Gastrocnemius medialis (tissue), 4 donors: ENCODE data around the gene PPP2R5C. TPM values are rescaled to one million over a fixed set of nuclear protein-coding genes. Genes with fewer than 3 reads are reported as not detected.

Source experiments
- ATAC-seq, 2 donors: fragments of 150-250 bp; one replicate each; pipeline ENCODE4 v1.9.1; 2016
- DNase-seq, 2 donors: peaks; one replicate each; pipeline ENCODE4 v3.0.0-alpha.2; 2019
- H3K27ac ChIP-seq, 4 donors: fragments of 200-600 bp; sonication (generic); 1 replicate in 1 of 4; 2 replicates in 3 of 4; pipeline ENCODE4 v1.5.1; 2016 to 2018; ENCODE audit warnings: mild to moderate bottlenecking in 2 of 4, moderate library complexity in 1 of 4
- H3K27me3 ChIP-seq, 3 donors: fragments of 200-600 bp; sonication (generic) in 2 of 3; 1 replicate in 1 of 3; 2 replicates in 2 of 3; pipeline versions ENCODE4 v1.5.1 to v1.6.0; 2016 to 2019; ENCODE audit warnings: mild to moderate bottlenecking in 1 of 3, moderate library complexity in 1 of 3
- H3K36me3 ChIP-seq, 2 donors: fragments of 200-600 bp; sonication (generic) in 1 of 2; one replicate each; pipeline ENCODE4 v1.5.1; 2017 to 2018
- H3K4me1 ChIP-seq, 2 donors: fragments of 200-600 bp; sonication (generic) in 1 of 2; one replicate each; pipeline ENCODE4 v1.5.1; 2016 to 2017; ENCODE audit warnings: mild to moderate bottlenecking in 2 of 2
- H3K4me3 ChIP-seq, 4 donors: fragments of 200-600 bp; sonication (generic) in 3 of 4; 1 replicate in 1 of 4; 2 replicates in 3 of 4; pipeline ENCODE4 v1.5.1; 2016 to 2019; ENCODE audit warnings: mild to moderate bottlenecking in 2 of 4
- H3K9me3 ChIP-seq, 3 donors: fragments of 200-600 bp; sonication (generic) in 2 of 3; 1 replicate in 1 of 3; 2 replicates in 2 of 3; pipeline ENCODE4 v1.5.1; 2016 to 2019
- CTCF ChIP-seq, 5 experiments: fragments of 450-650 bp in 3 of 5; fragments of 200-600 bp in 2 of 5; sonication (generic) in 2 of 5; IDR thresholded peaks in 4 of 5; conservative IDR thresholded peaks in 1 of 5; 1 replicate in 4 of 5; 2 replicates in 1 of 5; pipeline ENCODE4 v1.5.1; 2016 to 2019; ENCODE audit warnings: antibody characterized with exemption in 5 of 5, mild to moderate bottlenecking in 3 of 5, moderate library complexity in 3 of 5
- POLR2A ChIP-seq, 2 donors: fragments of 450-650 bp; IDR thresholded peaks; one replicate each; pipeline ENCODE4 v1.6.1; 2017; ENCODE audit warnings: antibody characterized with exemption in 2 of 2, mild to moderate bottlenecking in 2 of 2, moderate library complexity in 2 of 2
- in situ Hi-C, 4 donors: fragments of 200-750 bp; cut with MboI; loops; one replicate each; pipeline versions ENCODE4 v1.15.0 to v1.8.0; 2017; ENCODE audit warnings: low sequenced_read_pairs in 4 of 4
- intact Hi-C: fragments of 100-400 bp; cut with DNase I; formaldehyde crosslinking; loops from one replicate; pipeline ENCODE4 v1.15.1; 2023; ENCODE audit warnings: low total_unique reads
- total RNA-seq, 4 donors: library from RNA; depleted of rRNA; stranded (reverse); fragments of >200 nt; gene quantifications; one replicate each; pipeline versions ENCODE4 v1.1.0 to v1.2.3, GENCODE V29; 2016

The PPP2R5C gene
- total RNA-seq, 4 donors from 2014 or later = 35.4 to 65.9 (median 49.3) TPM

- H3K4me1 ChIP-seq = peaks cover 33 to 36% of the 10 kb centered on the region in 2 donors
- peaks cover 0 to 7% of the 10 kb centered on the region in 2 donors for H3K36me3 ChIP-seq
- intact Hi-C loops (no loop called here), in situ Hi-C loops (no loop called here)
- no peaks in the 10 kb centered on the region for H3K9me3 ChIP-seq
- DNase-seq (no peak), ATAC-seq (peak in 1 of 2 donors; percentile 46)
- no peak overlapping the region for H3K4me3 ChIP-seq
- no peak for TF ChIP-seq POLR2A (IDR thresholded peaks at IDR 0.05)
- H3K27ac ChIP-seq = peak overlapping the region; percentile 2 to 16 (median 9)
- H3K27me3 ChIP-seq = no peaks in the 10 kb centered on the region
Observed at GRCh38 chr14:101853455-101854018, 92.0 kb downstream of the PPP2R5C start.

GRCh38 chr14:101854366-101854765, 92.9 kb downstream of the PPP2R5C start:
- H3K4me1 ChIP-seq = peaks cover 33 to 36% of the 10 kb centered on the region in 2 donors
- H3K4me3 ChIP-seq = no peak overlapping the region
- TF ChIP-seq CTCF (IDR thresholded peaks at IDR 0.05 in 4 of 5, conservative IDR thresholded peaks at IDR 0.05 in 1 of 5) (no peak), POLR2A (IDR thresholded peaks at IDR 0.05) (no peak)
- intact Hi-C loops (no loop called here), in situ Hi-C loops (no loop called here)
- no peak for DNase-seq
- H3K27me3 ChIP-seq = no peaks in the 10 kb centered on the region
- H3K36me3 ChIP-seq = peaks cover 0 to 7% of the 10 kb centered on the region in 2 donors
- no peak for ATAC-seq
- peak overlapping the region in 1 of 4 donors; percentile 16 for H3K27ac ChIP-seq
- H3K9me3 ChIP-seq = no peaks in the 10 kb centered on the region

GRCh38 chr14:101855958-101856357, 94.4 kb downstream of the PPP2R5C start:
- TF ChIP-seq CTCF (IDR thresholded peaks at IDR 0.05 in 4 of 5, conservative IDR thresholded peaks at IDR 0.05 in 1 of 5) (no peak), POLR2A (IDR thresholded peaks at IDR 0.05) (no peak)
- in situ Hi-C loops = no loop called here
- no peak for DNase-seq
- H3K4me3 ChIP-seq = no peak overlapping the region
- H3K27ac ChIP-seq = peak overlapping the region in 1 of 4 donors; percentile 1
- no peaks in the 10 kb centered on the region for H3K27me3 ChIP-seq
- no peaks in the 10 kb centered on the region for H3K9me3 ChIP-seq
- intact Hi-C loops = no loop called here
- H3K4me1 ChIP-seq = peaks cover 33 to 36% of the 10 kb centered on the region in 2 donors
- ATAC-seq = no peak
- peaks cover 0 to 14% of the 10 kb centered on the region in 2 donors for H3K36me3 ChIP-seq

- no peak for ATAC-seq
- in situ Hi-C loops = no loop called here
Observed at GRCh38 chr14:101856536-101856935, 95.0 kb downstream of the PPP2R5C start.

GRCh38 chr14:101857226-101857625, 95.7 kb downstream of the PPP2R5C start:
- Histone ChIP-seq H3K36me3 (peaks cover 0 to 14% of the 10 kb centered on the region in 2 donors), H3K27ac (no peak overlapping the region), H3K9me3 (no peaks in the 10 kb centered on the region), H3K27me3 (no peaks in the 10 kb centered on the region), H3K4me3 (no peak overlapping the region), H3K4me1 (peaks cover 31 to 32% of the 10 kb centered on the region in 2 donors)
- DNase-seq = no peak
- intact Hi-C loops = no loop called here
- in situ Hi-C loops = no loop called here
- no peak for TF ChIP-seq CTCF (IDR thresholded peaks at IDR 0.05 in 4 of 5, conservative IDR thresholded peaks at IDR 0.05 in 1 of 5)
- no peak for TF ChIP-seq POLR2A (IDR thresholded peaks at IDR 0.05)
- ATAC-seq = no peak

More at GRCh38 chr14:101856536-101856935, 95.0 kb downstream of the PPP2R5C start:
- H3K4me1 ChIP-seq = peaks cover 33 to 36% of the 10 kb centered on the region in 2 donors
- TF ChIP-seq CTCF (IDR thresholded peaks at IDR 0.05 in 4 of 5, conservative IDR thresholded peaks at IDR 0.05 in 1 of 5) (no peak), POLR2A (IDR thresholded peaks at IDR 0.05) (no peak)
- H3K36me3 ChIP-seq = peaks cover 0 to 14% of the 10 kb centered on the region in 2 donors
- H3K9me3 ChIP-seq = no peaks in the 10 kb centered on the region
- H3K27ac ChIP-seq = no peak overlapping the region
- intact Hi-C loops = no loop called here
- no peaks in the 10 kb centered on the region for H3K27me3 ChIP-seq
- DNase-seq = no peak
- H3K4me3 ChIP-seq = no peak overlapping the region
